GM13977 (cell line): ENCODE data around the gene CHMP6.
A peak's percentile ranks its signal among the peaks of the same experiment; 100 is the strongest.

Experiments used
- DNase-seq: peaks from one replicate; pipeline ENCODE4 v3.0.0; 2012; ENCODE audit warnings: low spot score
- CTCF ChIP-seq: IDR thresholded peaks from 2 replicates; pipeline ENCODE4 v1.5.1; 2012; ENCODE audit warnings: mild to moderate bottlenecking, control low read depth; ENCODE audit not compliant: insufficient read depth; ENCODE audit errors: extremely low read depth, missing control alignments
- in situ Hi-C: fragments of 300-500 bp; cut with MboI; formaldehyde crosslinking; loops from one replicate; pipeline ENCODE4 v1.12.0; 2022; ENCODE audit warnings: low sequenced_read_pairs, low pct_unique_long_range_greater_than_20kb, mixed read lengths, inconsistent platforms; ENCODE audit not compliant: unreplicated experiment

Gene CHMP6

DNA sequence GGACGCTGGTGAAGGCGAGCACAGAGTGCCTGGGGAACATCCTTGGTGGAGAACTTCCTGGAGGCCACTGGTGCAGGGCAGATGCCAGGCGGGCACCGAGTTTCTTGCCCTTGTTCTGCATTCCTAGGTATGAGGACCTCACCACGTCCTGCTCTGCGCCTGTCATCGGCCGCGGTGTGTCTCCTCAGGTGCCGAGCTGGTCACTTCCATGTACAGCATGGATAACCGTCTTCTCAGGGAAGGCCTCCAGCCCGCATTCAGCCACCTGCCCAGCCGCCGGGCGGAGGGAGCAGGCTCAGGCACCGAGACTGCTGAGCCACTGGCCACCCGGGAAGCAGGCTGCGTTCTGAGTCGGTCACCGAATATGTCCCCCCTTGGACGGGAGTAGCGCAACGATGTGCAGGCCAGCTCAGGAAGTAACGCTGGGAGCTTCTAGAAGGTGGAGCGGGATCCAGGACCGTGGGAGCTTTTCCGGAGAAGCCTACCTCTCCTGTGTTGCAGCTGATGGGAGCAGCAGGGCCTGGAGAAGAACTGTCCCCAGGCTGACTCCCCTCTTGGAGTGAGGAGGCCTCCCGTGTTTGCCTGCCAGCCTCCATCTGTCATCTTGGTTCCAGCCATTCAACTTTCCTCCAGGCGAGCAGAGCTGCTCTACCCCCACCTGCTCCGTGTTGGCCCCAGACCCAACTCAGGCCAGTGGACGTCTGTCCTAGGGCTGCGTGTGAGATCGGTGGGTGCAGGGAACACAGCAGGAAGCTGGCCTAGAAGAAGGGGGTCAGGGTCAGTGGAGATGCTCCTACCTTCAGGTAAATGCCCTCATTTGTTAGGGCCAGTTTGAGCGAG is 41.2 kb downstream of the CHMP6 start:
- in situ Hi-C loops, result no loop called here
- TF ChIP-seq CTCF, result no peak
- DNase-seq, result no peak

- no peak for DNase-seq
- in situ Hi-C loops, result no loop called here
- no peak for TF ChIP-seq CTCF
Observed at GRCh38 chr17:81033535-81034167, 42.0 kb downstream of the CHMP6 start.

DNA sequence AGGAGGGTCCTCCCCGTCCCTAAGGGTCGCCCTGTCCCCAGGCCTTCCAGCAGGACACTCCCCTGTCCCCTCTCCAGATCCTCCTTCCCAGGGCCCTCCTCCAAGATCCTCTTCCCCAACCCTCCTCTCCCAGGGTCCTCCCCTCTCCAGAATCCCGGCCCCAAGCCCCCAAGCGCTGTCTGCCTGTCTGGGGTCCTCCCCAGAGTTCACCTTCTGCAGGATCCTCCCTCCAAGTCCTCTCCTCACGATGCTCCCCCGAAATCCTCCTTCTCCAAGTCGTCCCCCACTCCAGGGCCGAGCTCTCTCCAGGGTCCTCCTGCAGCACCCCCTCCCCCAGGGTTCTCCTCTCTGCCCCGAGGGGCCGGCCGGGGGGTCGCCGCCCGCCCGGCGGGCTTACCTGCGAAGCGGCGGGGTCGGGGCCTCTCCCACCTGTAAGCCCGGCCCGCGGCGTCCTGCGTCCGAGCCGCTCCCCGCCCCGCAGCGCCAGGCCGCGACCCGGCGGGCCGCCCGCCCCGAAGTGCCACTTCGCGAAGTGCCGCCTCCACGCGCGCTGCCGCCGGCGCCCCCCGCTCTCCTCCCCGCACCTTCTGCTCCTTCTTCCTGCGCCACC is 42.6 kb downstream of the CHMP6 start:
- DNase-seq, result no peak
- TF ChIP-seq CTCF, result no peak
- in situ Hi-C loops, result no loop called here

DNA sequence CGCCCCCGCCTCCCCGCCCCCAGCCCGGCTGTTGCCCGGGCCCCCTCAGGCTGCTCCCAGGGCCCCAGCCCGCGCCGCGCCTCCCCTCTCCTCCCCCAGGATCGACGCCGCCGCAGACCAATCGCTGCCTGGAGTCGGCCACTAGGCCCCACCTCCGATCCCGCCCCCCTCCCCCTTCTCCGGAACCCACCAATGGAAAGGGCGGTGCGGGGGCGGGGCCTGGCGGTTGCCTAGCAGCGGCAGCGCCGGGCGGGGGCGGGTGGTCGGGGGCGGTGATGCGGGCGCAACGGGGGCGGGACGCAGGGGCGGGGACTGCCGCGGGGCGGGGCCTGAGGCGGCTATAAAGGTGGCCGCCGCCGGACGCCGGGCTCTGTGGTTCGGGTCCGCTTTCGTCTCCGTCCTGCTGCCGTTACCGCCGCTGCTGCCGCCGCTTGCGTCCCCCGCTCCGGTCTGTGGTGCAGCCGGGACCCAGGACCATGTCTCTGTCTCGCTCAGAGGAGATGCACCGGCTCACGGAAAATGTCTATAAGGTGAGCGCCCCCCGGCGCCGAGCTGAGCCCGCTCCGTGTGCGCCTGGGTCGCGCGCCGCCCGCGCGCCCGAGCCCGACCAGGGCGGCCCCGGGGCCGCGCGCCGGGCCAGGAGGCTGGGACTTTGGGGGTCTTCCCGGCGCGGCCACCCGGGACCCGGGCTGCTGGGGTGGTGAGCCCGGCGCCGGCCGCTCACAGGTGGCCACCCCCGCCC is 43.3 kb downstream of the CHMP6 start, which contains the start of gene BAIAP2:
BAIAP2 (plus strand) TSS at position 373 of the 742 bp plus-strand sequence; CDS start at position 477, 104 bp downstream.
- peak; percentile 100 for DNase-seq
- in situ Hi-C loops, result no loop called here
- peak; percentile 33 for TF ChIP-seq CTCF

- no peak for DNase-seq
- TF ChIP-seq CTCF, result no peak
Observed at GRCh38 chr17:81035521-81036196, 44.0 kb downstream of the CHMP6 start.

More at GRCh38 chr17:81035521-81036196, 44.0 kb downstream of the CHMP6 start:
- in situ Hi-C loops, result no loop called here
